H9 (cell line): ENCODE results near the gene HMGCL. TPM values are rescaled to one million over a fixed set of nuclear protein-coding genes. Genes with fewer than 3 reads are reported as not detected.

ENCODE experiments used
- DNase-seq: peaks from one replicate; pipeline ENCODE4 v3.0.0-alpha.2; 2017
- H2AFZ ChIP-seq: one replicate; pipeline ENCODE4 v1.6.1; 2013; ENCODE audit warnings: mild to moderate bottlenecking, low read length, control low read depth, moderate library complexity
- H2AK5ac ChIP-seq: 2 replicates; pipeline ENCODE4 v1.6.1; 2013; ENCODE audit warnings: low read length, control low read depth, mixed read lengths; ENCODE audit not compliant: insufficient read length
- H2BK120ac ChIP-seq: one replicate; pipeline ENCODE4 v1.6.1; 2013; ENCODE audit warnings: low read depth, mild to moderate bottlenecking, low read length, control low read depth, inconsistent platforms; ENCODE audit not compliant: poor library complexity, severe bottlenecking
- H2BK12ac ChIP-seq: 2 replicates; pipeline ENCODE4 v1.6.1; 2013; ENCODE audit warnings: low read length, control low read depth, mixed read lengths, low read depth; ENCODE audit not compliant: insufficient read length
- H2BK15ac ChIP-seq: 2 replicates; pipeline ENCODE4 v1.6.1; 2013; ENCODE audit warnings: low read depth, low read length, control low read depth
- H2BK20ac ChIP-seq: one replicate; pipeline ENCODE4 v1.6.1; 2013; ENCODE audit warnings: low read depth, mild to moderate bottlenecking, low read length, control low read depth, inconsistent platforms; ENCODE audit not compliant: poor library complexity, severe bottlenecking
- H2BK5ac ChIP-seq: 2 replicates; pipeline ENCODE4 v1.6.1; 2013; ENCODE audit warnings: low read length, control low read depth, mixed read lengths; ENCODE audit not compliant: insufficient read length
- H3K14ac ChIP-seq: 2 replicates; pipeline ENCODE4 v1.6.1; 2013; ENCODE audit warnings: low read length, control low read depth; ENCODE audit not compliant: insufficient read depth
- H3K18ac ChIP-seq: 2 replicates; pipeline ENCODE4 v1.6.1; 2013; ENCODE audit warnings: low read depth, mild to moderate bottlenecking, mixed read lengths, low read length, control low read depth; ENCODE audit not compliant: insufficient read length
- H3K23ac ChIP-seq: 2 replicates; pipeline ENCODE4 v1.6.1; 2013; ENCODE audit warnings: low read length, control low read depth, mixed read lengths, low read depth; ENCODE audit not compliant: insufficient read length
- H3K23me2 ChIP-seq: 2 replicates; pipeline ENCODE4 v1.6.1; 2013; ENCODE audit warnings: low read depth, mild to moderate bottlenecking, mixed read lengths, low read length, control low read depth; ENCODE audit not compliant: insufficient read length, poor library complexity, severe bottlenecking
- H3K27ac ChIP-seq: 2 replicates; pipeline ENCODE4 v1.5.1; 2013; ENCODE audit warnings: low read length, control low read depth, mixed read lengths, low read depth; ENCODE audit not compliant: insufficient read length
- H3K27me3 ChIP-seq: 2 replicates; pipeline ENCODE4 v1.6.1; 2013; ENCODE audit warnings: low read length, control low read depth, inconsistent platforms; ENCODE audit not compliant: insufficient read depth
- H3K4ac ChIP-seq: 2 replicates; pipeline ENCODE4 v1.6.1; 2013; ENCODE audit warnings: low read depth, mild to moderate bottlenecking, control low read depth, inconsistent platforms, low read length, moderate library complexity
- H3K4me1 ChIP-seq: 2 replicates; pipeline ENCODE4 v1.6.1; 2013; ENCODE audit warnings: low read length, control low read depth, inconsistent platforms; ENCODE audit not compliant: insufficient read depth
- H3K4me2 ChIP-seq: 2 replicates; pipeline ENCODE4 v1.6.1; 2013; ENCODE audit warnings: low read length, control low read depth, mixed read lengths; ENCODE audit not compliant: insufficient read length, insufficient read depth
- H3K56ac ChIP-seq: 2 replicates; pipeline ENCODE4 v1.6.1; 2013; ENCODE audit warnings: low read depth, mild to moderate bottlenecking, mixed read lengths, low read length, control low read depth; ENCODE audit not compliant: insufficient read length
- H3K79me1 ChIP-seq: 2 replicates; pipeline ENCODE4 v1.6.1; 2013; ENCODE audit warnings: low read depth, mild to moderate bottlenecking, moderate library complexity, low read length, control low read depth, inconsistent platforms; ENCODE audit not compliant: insufficient read depth, poor library complexity, severe bottlenecking
- H3K79me2 ChIP-seq: 2 replicates; pipeline ENCODE4 v1.6.1; 2013; ENCODE audit warnings: low read length, control low read depth, inconsistent platforms; ENCODE audit not compliant: insufficient read depth
- H3K9ac ChIP-seq: 2 replicates; pipeline ENCODE4 v1.6.1; 2013; ENCODE audit warnings: low read length, control low read depth, mixed read lengths; ENCODE audit not compliant: insufficient read length; ENCODE audit errors: extremely low read depth
- H3K9me3 ChIP-seq: one replicate; pipeline ENCODE4 v1.6.1; 2013; ENCODE audit warnings: low read depth, low read length, inconsistent platforms; ENCODE audit not compliant: control insufficient read depth
- H3T11ph ChIP-seq: one replicate; pipeline ENCODE4 v1.6.1; 2013; ENCODE audit warnings: mild to moderate bottlenecking, low read length, control low read depth, inconsistent platforms
- H4K20me1 ChIP-seq: one replicate; pipeline ENCODE4 v1.6.1; 2013; ENCODE audit not compliant: control insufficient read depth, insufficient read length, insufficient read depth
- H4K5ac ChIP-seq: 2 replicates; pipeline ENCODE4 v1.6.1; 2013; ENCODE audit warnings: low read depth, mild to moderate bottlenecking, mixed read lengths, low read length, control low read depth; ENCODE audit not compliant: insufficient read length
- H4K8ac ChIP-seq: replicated peaks from 2 replicates; pipeline ENCODE4 v1.6.1; 2013; ENCODE audit warnings: low read length, control low read depth, mixed read lengths, low read depth; ENCODE audit not compliant: insufficient read length
- H4K91ac ChIP-seq: 2 replicates; pipeline ENCODE4 v1.6.1; 2013; ENCODE audit warnings: low read depth, mild to moderate bottlenecking, moderate library complexity, mixed read lengths, low read length, control low read depth; ENCODE audit not compliant: insufficient read length
- H3K27ac Mint-ChIP-seq, 3 experiments: 2 replicates in 2 of 3; 3 replicates in 1 of 3; pipeline ENCODE4 v1.8.0; 2020 to 2021; ENCODE audit warnings: mixed read lengths in 3 of 3, mild to moderate bottlenecking in 1 of 3, moderate library complexity in 1 of 3
- H3K27me3 Mint-ChIP-seq: 2 replicates; pipeline ENCODE4 v1.8.0; 2021; ENCODE audit warnings: low read depth, mild to moderate bottlenecking, moderate library complexity, mixed read lengths
- H3K36me3 Mint-ChIP-seq, 3 experiments: 2 replicates in 2 of 3; 3 replicates in 1 of 3; pipeline ENCODE4 v1.8.0; 2020 to 2021; ENCODE audit warnings: low read depth in 3 of 3, mixed read lengths in 3 of 3; ENCODE audit not compliant: insufficient read depth in 1 of 3
- H3K4me1 Mint-ChIP-seq, 2 experiments: 2 replicates each; pipeline ENCODE4 v1.8.0; 2020; ENCODE audit warnings: mixed read lengths in 2 of 2
- H3K4me3 Mint-ChIP-seq, 2 experiments: 2 replicates in 1 of 2; 3 replicates in 1 of 2; pipeline ENCODE4 v1.8.0; 2020 to 2021; ENCODE audit warnings: mild to moderate bottlenecking in 2 of 2, mixed read lengths in 2 of 2, moderate library complexity in 1 of 2
- H3K9me3 Mint-ChIP-seq, 2 experiments: 2 replicates in 1 of 2; 3 replicates in 1 of 2; pipeline ENCODE4 v1.8.0; 2020; ENCODE audit warnings: mild to moderate bottlenecking in 2 of 2, mixed read lengths in 2 of 2, moderate library complexity in 1 of 2
- CTCF ChIP-seq: fragments of 200-600 bp; sonication (generic); conservative IDR thresholded peaks from 3 replicates; pipeline ENCODE4 v1.8.0; 2021; ENCODE audit warnings: antibody characterized with exemption, mild to moderate bottlenecking
- WGBS: extraction: QIAGEN DNeasy Blood & Tissue Kit; methylation state at CpG from one replicate; pipeline ENCODE4 v1.1.7; 2013; ENCODE audit warnings: missing lambda C conversion rate, low lambda C conversion rate, mixed read lengths; ENCODE audit not compliant: insufficient read length; ENCODE audit errors: extremely low coverage; 5-methylcytosine and 5-hydroxymethylcytosine counted together
- total RNA-seq: library from RNA; stranded (reverse); gene quantifications from 2 replicates; pipeline ENCODE4 v1.2.1, GENCODE V29; 2021

Gene HMGCL
- total RNA-seq, 1 experiment from 2014 or later: 15.9 TPM

- no peak overlapping the region for H3K56ac ChIP-seq
- H3K27me3 ChIP-seq: peaks cover 3% of the 10 kb centered on the region; the same call in 1 of the 2 replicates
- H2BK120ac ChIP-seq: no peak overlapping the region
- H3K23me2 ChIP-seq: peaks cover 6% of the 10 kb centered on the region
- H3K79me2 ChIP-seq: no peaks in the 10 kb centered on the region
- no peak overlapping the region for H4K8ac ChIP-seq
- peak overlapping the region; percentile 21 for H3K4me2 ChIP-seq
- Mint-ChIP-seq H3K27ac (no peak overlapping the region; a peak in 1 of 7 replicates), H3K27me3 (peaks cover 38% of the 10 kb centered on the region), H3K36me3 (peaks cover 0 to 3% (median 0%) of the 10 kb centered on the region in 3 experiments; a peak in 1 of 7 replicates), H3K4me3 (peak overlapping the region; percentile 69 to 84), H3K9me3 (peaks cover 0 to 3% of the 10 kb centered on the region in 2 experiments; a peak in 1 of 5 replicates), H3K4me1 (peaks cover 5 to 14% of the 10 kb centered on the region in 2 experiments)
- no peak overlapping the region for H3T11ph ChIP-seq
- no peaks in the 10 kb centered on the region for H3K9me3 ChIP-seq
- H2BK12ac ChIP-seq: no peak overlapping the region
- no CpG with 5 or more reads among the region's 20 CpGs for WGBS
- H3K18ac ChIP-seq: no peak overlapping the region
- no peak overlapping the region for H2AFZ ChIP-seq
- no peak overlapping the region for H3K27ac ChIP-seq
- H3K14ac ChIP-seq: no peak overlapping the region
- H2BK15ac ChIP-seq: no peak overlapping the region
- no peak overlapping the region for H3K9ac ChIP-seq
- no peak overlapping the region for H2BK20ac ChIP-seq
- no peak; the same call in 2 of the 3 replicates for TF ChIP-seq CTCF
- no peak overlapping the region for H2AK5ac ChIP-seq
- no peaks in the 10 kb centered on the region for H3K4me1 ChIP-seq
- no peak for DNase-seq
- no peaks in the 10 kb centered on the region for H3K79me1 ChIP-seq
- no peak overlapping the region for H2BK5ac ChIP-seq
- H4K20me1 ChIP-seq: no peaks in the 10 kb centered on the region
- no peak overlapping the region for H3K23ac ChIP-seq
- H4K91ac ChIP-seq: no peak overlapping the region
- no peak overlapping the region for H4K5ac ChIP-seq
- no peak overlapping the region for H3K4ac ChIP-seq
Observed at GRCh38 chr1:23868557-23869016, 43.4 kb upstream of the HMGCL start.
